ENCODE measurements around the gene PTPN1. TPM values are rescaled to one million over a fixed set of nuclear protein-coding genes. Genes with fewer than 3 reads are reported as not detected.

The PTPN1 gene
- total RNA-seq, 1 experiment from 2014 or later = 30.8 TPM

DNA sequence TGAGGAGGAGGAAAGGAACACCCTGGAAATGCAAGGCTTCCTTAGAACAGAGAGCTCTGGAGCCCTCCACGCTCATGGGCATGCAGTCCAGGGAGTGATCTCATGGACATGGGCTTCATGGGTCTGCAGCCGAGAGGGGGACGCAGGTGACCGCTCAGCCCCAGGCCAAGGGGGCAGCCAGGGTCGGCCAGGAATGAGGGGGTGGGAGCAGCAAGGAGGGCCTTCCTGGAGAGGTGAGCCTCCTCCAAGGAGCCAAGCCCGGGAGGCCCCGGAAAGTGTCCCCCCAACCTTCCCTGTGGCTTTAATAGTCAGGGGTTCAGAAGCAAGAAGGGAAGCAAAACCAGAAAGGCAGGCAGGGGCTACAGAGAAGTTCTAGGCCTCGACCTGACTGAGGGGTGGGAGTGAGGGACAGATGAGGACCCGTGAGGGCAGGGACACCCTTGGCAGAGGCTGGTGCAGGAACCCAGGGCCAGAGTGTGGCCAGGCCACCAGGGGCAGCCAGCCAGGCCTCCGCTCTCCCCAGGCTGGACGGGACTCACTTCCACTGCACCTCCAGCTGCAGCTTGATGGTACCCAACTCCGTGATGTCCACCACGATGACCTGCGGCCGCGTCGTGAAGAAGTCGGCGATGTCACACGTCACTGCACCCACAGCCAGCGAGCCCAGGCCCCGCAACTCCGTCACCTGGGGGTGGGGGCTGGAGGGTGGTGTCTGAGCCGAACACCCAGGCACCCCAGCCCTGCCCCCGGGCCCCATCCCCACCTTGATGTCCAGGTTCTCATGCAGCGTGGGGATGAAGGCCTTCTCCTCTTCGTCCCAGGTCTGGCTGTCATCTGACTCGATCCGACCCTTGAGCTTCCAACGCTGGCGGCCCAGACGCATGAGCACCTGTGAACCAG is 97.9 kb downstream of the PTPN1 start:
- H3K27me3 Mint-ChIP-seq (ENCODE audit: low read depth) = no peaks in the 10 kb centered on the region
- H3K4me3 Mint-ChIP-seq = no peak overlapping the region
- Histone ChIP-seq H2BK5ac (ENCODE audit: insufficient read length, low read length) (no peak overlapping the region), H3K18ac (ENCODE audit: insufficient read length, low read depth, low read length) (no peak overlapping the region), H3K9ac (ENCODE audit: extremely low read depth, insufficient read length, low read length) (no peak overlapping the region), H2BK12ac (ENCODE audit: insufficient read length, low read depth, low read length) (no peak overlapping the region), H3K23me2 (ENCODE audit: insufficient read length, low read depth, low read length, poor library complexity, severe bottlenecking) (no peaks in the 10 kb centered on the region), H2BK120ac (ENCODE audit: low read depth, low read length, poor library complexity, severe bottlenecking) (no peak overlapping the region), H2BK20ac (ENCODE audit: low read depth, low read length, poor library complexity, severe bottlenecking) (no peak overlapping the region), H3K79me2 (ENCODE audit: insufficient read depth, low read length) (no peaks in the 10 kb centered on the region), H4K20me1 (ENCODE audit: control insufficient read depth, insufficient read depth, insufficient read length) (no peaks in the 10 kb centered on the region), H3K27ac (ENCODE audit: insufficient read length, low read depth, low read length) (no peak overlapping the region), H3K27me3 (ENCODE audit: insufficient read depth, low read length) (no peaks in the 10 kb centered on the region), H4K91ac (ENCODE audit: insufficient read length, low read depth, low read length) (no peak overlapping the region), H2AK5ac (ENCODE audit: insufficient read length, low read length) (no peak overlapping the region), H4K5ac (ENCODE audit: insufficient read length, low read depth, low read length) (no peak overlapping the region), H3K9me3 (ENCODE audit: control insufficient read depth, low read depth, low read length) (no peaks in the 10 kb centered on the region), H3T11ph (ENCODE audit: low read length) (no peak overlapping the region), H3K56ac (ENCODE audit: insufficient read length, low read depth, low read length) (no peak overlapping the region), H3K4ac (ENCODE audit: low read depth, low read length) (no peak overlapping the region), H2AFZ (ENCODE audit: low read length) (no peak overlapping the region), H3K4me1 (ENCODE audit: insufficient read depth, low read length) (no peaks in the 10 kb centered on the region; the same call in 1 of the 2 replicates), H3K4me2 (ENCODE audit: insufficient read depth, insufficient read length, low read length) (no peak overlapping the region), H3K79me1 (ENCODE audit: insufficient read depth, low read depth, low read length, poor library complexity, severe bottlenecking) (no peaks in the 10 kb centered on the region), H3K14ac (ENCODE audit: insufficient read depth, low read length) (no peak overlapping the region), H4K8ac (replicated peaks; ENCODE audit: insufficient read length, low read depth, low read length) (no peak overlapping the region), H3K23ac (ENCODE audit: insufficient read length, low read depth, low read length) (no peak overlapping the region), H2BK15ac (ENCODE audit: low read depth, low read length) (no peak overlapping the region)
- no peaks in the 10 kb centered on the region for H3K36me3 Mint-ChIP-seq (ENCODE audit: insufficient read depth in 1 of 3, low read depth in 3 of 3)
- no peak overlapping the region for H3K27ac Mint-ChIP-seq
- H3K9me3 Mint-ChIP-seq = no peaks in the 10 kb centered on the region
- no CpG with 5 or more reads among the region's 32 CpGs for WGBS (ENCODE audit: extremely low coverage, insufficient read length, low lambda C conversion rate)
- no peak for DNase-seq
- H3K4me1 Mint-ChIP-seq = peaks cover 10 to 16% of the 10 kb centered on the region in 2 experiments
- TF ChIP-seq, protein P1, sequence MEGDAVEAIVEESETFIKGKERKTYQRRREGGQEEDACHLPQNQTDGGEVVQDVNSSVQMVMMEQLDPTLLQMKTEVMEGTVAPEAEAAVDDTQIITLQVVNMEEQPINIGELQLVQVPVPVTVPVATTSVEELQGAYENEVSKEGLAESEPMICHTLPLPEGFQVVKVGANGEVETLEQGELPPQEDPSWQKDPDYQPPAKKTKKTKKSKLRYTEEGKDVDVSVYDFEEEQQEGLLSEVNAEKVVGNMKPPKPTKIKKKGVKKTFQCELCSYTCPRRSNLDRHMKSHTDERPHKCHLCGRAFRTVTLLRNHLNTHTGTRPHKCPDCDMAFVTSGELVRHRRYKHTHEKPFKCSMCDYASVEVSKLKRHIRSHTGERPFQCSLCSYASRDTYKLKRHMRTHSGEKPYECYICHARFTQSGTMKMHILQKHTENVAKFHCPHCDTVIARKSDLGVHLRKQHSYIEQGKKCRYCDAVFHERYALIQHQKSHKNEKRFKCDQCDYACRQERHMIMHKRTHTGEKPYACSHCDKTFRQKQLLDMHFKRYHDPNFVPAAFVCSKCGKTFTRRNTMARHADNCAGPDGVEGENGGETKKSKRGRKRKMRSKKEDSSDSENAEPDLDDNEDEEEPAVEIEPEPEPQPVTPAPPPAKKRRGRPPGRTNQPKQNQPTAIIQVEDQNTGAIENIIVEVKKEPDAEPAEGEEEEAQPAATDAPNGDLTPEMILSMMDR (conservative IDR thresholded peaks at IDR 0.05) = no peak
